Measurements from ENCODE around the gene S100P. TPM values are rescaled to one million over a fixed set of nuclear protein-coding genes. Genes with fewer than 3 reads are reported as not detected.

The S100P gene
- total RNA-seq, 4 donors from 2014 or later, result 1.5 to 3.3 TPM; not detected in 2

DNA sequence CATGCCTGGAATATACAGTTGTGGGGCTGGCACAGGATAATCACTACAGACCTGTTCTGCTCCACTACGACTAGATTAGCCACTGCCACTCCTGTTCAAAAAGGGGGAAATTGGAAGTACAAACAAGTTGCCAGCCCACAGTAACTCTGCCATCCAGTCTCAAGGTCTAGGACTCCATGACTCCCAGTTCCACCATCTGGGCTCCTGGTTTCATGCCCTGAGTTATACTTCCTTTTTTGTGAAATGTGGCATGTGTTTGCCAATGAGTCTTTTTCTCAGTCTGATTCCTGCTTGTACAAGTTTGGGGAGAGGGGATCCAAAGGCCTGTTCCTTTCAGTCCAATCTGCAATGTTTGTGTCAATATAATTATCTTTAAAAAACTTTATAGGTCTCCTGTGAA is 21.3 kb downstream of the S100P start:
- H3K36me3 ChIP-seq, result no peaks in the 10 kb centered on the region
- H3K4me3 ChIP-seq, result no peak overlapping the region
- DNase-seq, result no peak
- H3K27ac ChIP-seq, result no peak overlapping the region
- no peaks in the 10 kb centered on the region for H3K9me3 ChIP-seq
- TF ChIP-seq POLR2A (IDR thresholded peaks at IDR 0.05) (no peak), CTCF (IDR thresholded peaks at IDR 0.05) (no peak)
- peaks cover 0 to 14% (median 6%) of the 10 kb centered on the region in 4 donors for H3K4me1 ChIP-seq
- no peaks in the 10 kb centered on the region for H3K27me3 ChIP-seq

- Histone ChIP-seq H3K36me3 (no peaks in the 10 kb centered on the region), H3K4me3 (peak overlapping the region; percentile 74 to 94 (median 83)), H3K27me3 (no peaks in the 10 kb centered on the region), H3K4me1 (peaks cover 0 to 12% (median 7%) of the 10 kb centered on the region in 4 donors), H3K27ac (peak overlapping the region; percentile 84 to 99 (median 95)), H3K9me3 (no peaks in the 10 kb centered on the region)
- no peak for DNase-seq
- TF ChIP-seq POLR2A (IDR thresholded peaks at IDR 0.05), result no peak
- TF ChIP-seq CTCF (IDR thresholded peaks at IDR 0.05), result no peak
Measured at GRCh38 chr4:6715704-6716017, 22.0 kb downstream of the S100P start.

- Histone ChIP-seq H3K27me3 (no peaks in the 10 kb centered on the region), H3K4me1 (peaks cover 0 to 11% (median 7%) of the 10 kb centered on the region in 4 donors), H3K36me3 (no peaks in the 10 kb centered on the region), H3K27ac (peak within 1 kb of the TSS; percentile 84 to 99 (median 95)), H3K4me3 (peak within 1 kb of the TSS; percentile 74 to 94 (median 83)), H3K9me3 (no peaks in the 10 kb centered on the region)
- peak; percentile 76 to 88 for TF ChIP-seq POLR2A (IDR thresholded peaks at IDR 0.05)
- TF ChIP-seq CTCF (IDR thresholded peaks at IDR 0.05), result peak in 3 of 6 experiments; percentile 3 to 39 (median 33)
- DNase-seq, result peak; percentile 83 to 95 (median 92)
Measured at GRCh38 chr4:6716018-6716911, 22.6 kb downstream of the S100P start, which contains the start of gene BLOC1S4. TSS of gene BLOC1S4 (plus strand) at chr4:6716174. CDS start at chr4:6716210, 36 bp downstream.

DNA sequence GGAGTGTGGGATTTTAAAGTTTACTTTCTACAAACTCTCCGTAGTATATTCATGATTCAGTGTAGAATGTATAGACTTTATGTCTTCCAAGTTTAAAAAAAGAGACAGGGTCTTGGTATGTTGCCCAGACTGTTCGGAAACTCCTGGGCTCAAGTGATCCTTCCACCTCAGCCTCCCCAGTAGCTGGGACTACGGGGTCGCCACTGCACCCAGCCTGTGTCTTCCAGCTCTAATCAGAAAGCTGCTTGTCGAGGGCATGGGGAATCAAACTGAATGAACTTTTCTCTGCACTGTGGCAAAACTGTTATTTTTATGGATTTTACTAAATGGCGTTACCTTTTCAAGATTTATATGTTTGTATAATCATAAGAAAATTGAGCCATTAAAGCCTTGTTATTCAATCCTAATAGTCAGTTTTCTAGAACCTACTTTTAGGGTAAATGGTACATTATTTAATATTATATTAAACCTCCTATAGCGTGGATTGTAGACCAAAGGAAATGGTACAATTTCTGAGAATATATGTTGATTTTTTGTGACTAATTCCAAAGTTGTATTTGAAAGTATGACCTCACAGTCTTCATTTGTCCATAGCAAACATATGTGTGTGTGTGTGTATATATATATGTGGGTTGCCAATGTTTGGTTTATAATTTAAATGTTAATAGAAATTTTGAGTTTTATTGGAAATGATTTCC is 23.4 kb downstream of the S100P start:
- Histone ChIP-seq H3K27ac (peak overlapping the region; percentile 84 to 99 (median 95)), H3K4me3 (peak overlapping the region; percentile 74 to 94 (median 83)), H3K36me3 (no peaks in the 10 kb centered on the region), H3K27me3 (no peaks in the 10 kb centered on the region), H3K9me3 (no peaks in the 10 kb centered on the region), H3K4me1 (peaks cover 0 to 11% (median 7%) of the 10 kb centered on the region in 4 donors)
- DNase-seq, result peak in 1 of 3 donors; percentile 40
- TF ChIP-seq CTCF (IDR thresholded peaks at IDR 0.05) (no peak), POLR2A (IDR thresholded peaks at IDR 0.05) (no peak)

DNA sequence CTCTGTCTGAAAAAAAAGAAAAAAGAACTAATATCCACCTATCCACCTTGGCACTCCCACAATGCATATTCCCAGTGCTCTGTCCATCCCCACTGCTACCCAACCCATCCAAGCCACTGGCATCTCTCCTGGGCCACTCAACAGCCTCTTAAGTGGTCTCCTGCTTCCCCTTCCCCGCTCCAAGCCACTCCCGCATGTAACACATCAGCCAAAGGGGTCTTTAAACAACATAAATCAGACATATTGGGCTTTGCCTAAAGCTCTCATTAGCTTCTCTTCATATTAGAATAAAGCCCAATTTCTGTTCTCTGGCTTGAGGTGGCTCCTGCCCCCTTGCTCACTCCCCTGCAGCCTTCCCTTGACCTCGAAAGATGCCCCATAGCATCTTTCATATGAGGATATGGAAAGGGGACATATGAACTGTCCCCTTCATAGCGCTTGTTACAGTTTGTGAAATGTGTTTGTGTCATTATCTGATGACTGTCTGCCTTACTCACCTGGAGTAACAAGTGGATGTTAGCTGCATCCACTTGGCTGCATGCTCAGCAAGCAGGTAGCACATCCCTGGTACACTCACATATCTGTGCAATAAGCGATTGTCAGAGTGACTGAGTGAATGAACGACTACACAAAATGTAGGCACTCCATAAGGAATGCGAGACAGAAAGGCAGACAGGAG is 25.4 kb downstream of the S100P start:
- no peak overlapping the region for H3K27ac ChIP-seq

More for the DNA sequence above, 25.4 kb downstream of the S100P start:
- Histone ChIP-seq H3K4me3 (no peak overlapping the region), H3K36me3 (no peaks in the 10 kb centered on the region), H3K27me3 (no peaks in the 10 kb centered on the region), H3K4me1 (peaks cover 0 to 11% (median 7%) of the 10 kb centered on the region in 4 donors), H3K9me3 (no peaks in the 10 kb centered on the region)
- no peak for TF ChIP-seq CTCF (IDR thresholded peaks at IDR 0.05)
- no peak for TF ChIP-seq POLR2A (IDR thresholded peaks at IDR 0.05)
- peak in 1 of 3 donors; percentile 40 for DNase-seq
